Activated naive CD4-positive, alpha-beta T cell (primary cell): ENCODE data around the gene HECTD2.
"Not testable (repeated sequence)": the region's sequence is repeated elsewhere in the genome, so short reads cannot be mapped to it uniquely, and the experiment has no call there.

Experiments used
- DNase-seq, 4 experiments: peaks; one replicate each; lab custom pipeline; 2025; lab: John Stamatoyannopoulos, UW

HECTD2 gene

DNA sequence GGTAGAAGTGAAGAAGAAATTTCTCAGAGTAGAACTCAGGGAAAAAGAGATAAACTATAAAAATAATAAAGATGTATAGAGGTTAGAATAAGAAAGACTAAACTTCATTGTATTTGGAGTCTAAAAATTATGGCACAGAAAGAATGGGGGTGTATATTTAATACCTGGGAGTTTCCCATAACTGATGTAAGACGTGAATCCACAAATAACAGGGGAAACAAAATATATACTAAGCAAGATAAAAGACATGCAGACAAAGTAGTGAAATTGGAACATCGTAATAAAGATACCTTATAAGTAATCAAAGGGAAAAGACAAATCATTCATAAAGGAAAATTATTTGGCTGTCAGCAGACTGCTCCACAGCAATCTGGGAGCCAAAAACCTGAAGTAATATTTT lies 62.8 kb downstream of the HECTD2 start:
- DNase-seq, result no peak

DNA sequence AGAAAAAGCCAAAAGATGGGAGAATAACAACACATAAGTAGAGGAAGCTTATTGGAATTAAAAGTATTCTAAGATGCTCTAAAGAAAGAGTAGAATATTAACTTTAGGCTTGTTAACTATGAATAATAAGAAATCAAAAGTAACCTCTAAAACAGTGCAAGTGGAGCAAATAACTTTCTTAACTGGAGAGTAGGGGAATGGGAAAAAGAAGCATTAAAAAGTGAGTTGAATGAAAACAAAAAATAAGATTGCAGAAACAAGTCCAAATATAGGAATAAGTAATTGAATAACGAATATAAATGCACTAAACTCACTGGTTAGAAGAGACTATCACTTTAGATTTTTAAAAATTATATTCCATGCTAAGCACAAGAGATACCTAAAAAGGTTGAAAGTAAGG lies 63.9 kb downstream of the HECTD2 start:
- no peak for DNase-seq

DNA sequence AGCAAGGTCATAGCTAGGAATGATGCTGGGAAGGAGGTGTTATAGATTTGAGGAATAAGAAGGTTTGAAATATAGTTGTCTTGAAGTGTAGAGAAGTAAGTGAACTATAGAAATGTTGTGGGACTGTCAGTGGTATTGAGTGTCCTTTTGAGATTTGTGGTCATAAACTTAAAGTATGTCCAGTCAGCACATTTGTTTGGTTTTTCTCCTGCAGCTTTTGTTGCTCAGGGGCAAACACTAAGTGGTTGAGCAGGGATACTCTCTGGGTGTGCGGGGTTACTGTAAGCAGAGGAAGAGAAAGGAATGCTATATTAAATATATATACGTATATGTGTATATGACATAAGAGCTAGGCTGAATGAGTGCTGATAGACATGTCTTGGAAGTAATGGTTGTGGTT lies 67.1 kb downstream of the HECTD2 start:
- no peak for DNase-seq

DNA sequence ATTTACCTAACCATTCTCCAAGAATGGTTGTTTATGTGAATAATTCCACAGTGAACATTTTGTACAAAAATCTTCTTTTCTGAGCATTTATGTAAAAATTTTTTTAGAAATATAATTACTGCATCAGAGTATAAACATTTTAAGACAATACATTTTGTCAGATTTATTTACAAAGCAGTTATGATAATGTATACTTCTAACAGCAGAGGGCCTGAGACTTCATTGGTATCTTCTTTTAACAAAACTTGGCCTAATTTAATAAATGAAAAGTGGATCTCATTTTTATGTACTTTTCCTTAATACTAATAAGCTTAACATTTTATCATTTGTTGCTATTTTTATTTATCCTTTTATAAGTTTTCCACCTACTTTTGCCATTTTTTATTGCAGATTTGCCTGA lies 69.4 kb downstream of the HECTD2 start:
- no peak for DNase-seq

DNA sequence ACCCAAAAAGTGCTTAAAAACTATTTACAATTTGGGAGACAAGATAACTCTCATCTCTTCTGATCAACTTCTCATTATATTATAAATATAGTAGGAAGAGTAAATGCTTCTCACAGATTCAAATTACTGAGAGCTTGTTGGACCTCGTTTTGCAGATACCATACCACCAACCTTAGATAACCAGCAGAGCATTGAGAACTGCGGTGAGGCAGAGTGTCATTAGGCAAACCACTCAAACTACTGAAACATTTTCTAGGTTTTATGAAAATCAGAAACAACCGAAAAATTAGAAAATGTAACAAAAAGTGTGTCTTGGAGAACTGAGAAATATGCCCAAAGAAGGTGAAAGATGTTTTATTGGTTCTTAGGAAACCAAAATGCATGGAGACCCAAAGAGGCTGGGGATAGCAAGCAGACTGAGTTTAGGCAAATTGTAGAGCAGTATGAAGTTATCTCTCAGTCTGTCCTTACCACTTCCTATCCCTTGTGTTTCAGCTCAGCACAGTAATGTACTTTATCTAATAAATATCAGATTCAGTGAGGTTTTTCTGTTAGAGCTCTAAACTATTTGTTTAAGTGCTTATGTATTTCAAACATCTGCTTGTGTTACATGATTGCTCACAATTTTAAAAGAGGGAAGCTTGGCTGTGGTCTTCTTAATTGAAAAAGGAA lies 77.9 kb downstream of the HECTD2 start:
- DNase-seq, result no peak

DNA sequence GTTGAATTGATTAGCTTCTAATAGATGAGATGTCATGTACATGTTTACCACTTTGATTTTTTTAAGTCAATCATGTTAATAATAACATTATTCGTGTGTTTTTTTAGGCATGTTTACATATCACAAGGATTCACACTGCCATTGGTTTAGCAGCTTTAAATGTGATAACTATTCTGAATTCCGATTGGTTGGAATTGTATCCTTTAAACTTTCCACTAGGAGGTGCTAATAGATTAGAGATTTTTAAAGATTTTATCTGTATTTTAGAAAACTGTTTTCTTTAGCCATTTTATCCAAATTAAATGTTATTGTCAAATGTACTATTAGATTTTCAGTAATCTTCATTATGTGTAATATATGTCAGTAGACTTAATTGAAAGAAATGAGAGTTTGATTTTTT lies 83.2 kb downstream of the HECTD2 start:
- DNase-seq, result no peak

DNA sequence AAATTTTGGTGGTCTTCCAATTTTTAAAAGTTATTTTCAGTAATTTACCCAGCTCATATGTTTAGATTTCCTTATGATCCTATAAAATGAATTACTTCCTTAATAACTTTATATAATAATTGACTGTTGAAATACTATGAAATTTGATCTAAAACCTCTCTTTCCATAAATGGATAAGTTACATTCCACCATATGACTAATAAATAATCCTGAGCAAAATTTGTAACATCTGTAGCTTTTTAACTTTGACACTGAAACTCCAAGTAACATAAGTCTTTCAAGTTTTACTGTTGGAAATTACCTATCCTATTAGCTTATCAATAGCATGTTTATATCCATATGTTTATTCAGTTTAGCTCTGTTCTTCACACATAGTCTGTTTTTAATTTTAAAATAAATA lies 85.3 kb downstream of the HECTD2 start:
- no peak for DNase-seq

DNA sequence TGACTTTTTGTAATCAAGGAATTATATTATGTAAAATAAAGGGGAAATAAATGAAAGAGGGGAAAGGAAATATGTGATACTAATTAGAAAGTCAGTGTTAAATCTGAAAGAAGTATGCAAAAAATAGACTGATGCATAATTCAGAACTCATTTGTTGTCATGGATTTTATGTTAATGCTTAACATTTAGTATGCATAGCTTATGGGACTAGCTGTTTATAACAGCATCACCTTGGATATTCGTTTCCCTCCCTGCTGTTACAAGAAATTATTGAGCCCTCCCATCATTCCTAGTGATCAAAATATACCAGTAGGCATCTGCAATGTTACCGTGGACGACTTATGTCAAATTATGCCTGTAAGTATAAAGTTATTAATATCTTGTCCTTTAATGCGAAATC lies 85.9 kb downstream of the HECTD2 start:
- DNase-seq, result no peak

DNA sequence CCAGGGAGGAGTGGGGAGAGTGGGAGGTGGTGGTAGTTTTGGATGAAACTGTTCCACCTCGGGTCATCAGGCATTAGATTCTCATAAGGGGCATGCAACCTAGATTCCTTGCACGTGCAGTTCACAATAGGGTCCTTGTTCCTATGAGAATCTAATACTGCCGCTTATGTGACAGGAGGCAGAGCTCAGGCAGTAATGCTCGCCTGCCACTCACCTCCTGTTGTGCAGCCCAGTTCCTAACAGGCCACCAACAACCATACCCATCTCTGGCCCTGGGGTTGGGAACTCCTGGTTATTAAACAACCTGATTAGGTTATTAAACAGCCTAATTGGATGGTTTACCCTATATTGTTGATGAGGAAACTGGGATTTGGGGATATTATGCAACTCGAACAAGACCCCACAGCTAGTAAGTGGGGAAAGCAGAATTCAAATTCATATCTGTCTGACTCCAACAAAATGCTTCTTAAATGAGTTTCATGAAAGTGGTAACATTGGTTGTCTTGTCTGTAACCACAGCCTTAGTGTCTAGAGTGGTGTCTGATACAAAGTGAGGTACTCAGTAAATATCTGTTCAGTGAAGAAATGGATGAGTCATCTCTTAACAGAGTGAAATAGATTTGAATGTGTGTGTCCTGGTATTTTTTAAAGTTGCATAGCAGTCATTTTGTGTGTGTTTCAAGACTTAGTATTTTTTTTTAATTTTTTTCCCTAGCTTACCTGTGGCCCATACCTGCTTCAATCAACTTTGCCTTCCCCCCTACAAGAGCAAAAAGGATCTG lies 101.6 kb downstream of the HECTD2 start:
- DNase-seq, result no peak

DNA sequence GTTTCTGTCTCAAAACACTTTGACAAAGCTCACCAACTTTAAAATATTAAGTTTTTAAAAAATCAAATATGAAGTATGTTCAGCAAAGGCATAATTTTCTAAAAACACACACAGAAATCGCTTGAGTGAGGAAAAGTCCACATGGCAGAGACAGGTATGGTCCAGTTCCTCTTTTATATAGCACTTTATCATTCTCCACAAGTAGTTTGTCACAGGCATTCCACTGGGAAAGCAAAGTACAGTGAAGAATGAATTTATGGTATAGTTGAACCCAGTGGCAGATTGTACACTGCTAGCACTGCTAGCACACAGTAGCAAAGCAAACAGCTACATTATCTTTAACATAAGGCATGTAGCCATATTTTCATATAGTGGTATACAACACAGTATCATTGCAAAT lies 102.3 kb downstream of the HECTD2 start:
- no peak for DNase-seq

DNA sequence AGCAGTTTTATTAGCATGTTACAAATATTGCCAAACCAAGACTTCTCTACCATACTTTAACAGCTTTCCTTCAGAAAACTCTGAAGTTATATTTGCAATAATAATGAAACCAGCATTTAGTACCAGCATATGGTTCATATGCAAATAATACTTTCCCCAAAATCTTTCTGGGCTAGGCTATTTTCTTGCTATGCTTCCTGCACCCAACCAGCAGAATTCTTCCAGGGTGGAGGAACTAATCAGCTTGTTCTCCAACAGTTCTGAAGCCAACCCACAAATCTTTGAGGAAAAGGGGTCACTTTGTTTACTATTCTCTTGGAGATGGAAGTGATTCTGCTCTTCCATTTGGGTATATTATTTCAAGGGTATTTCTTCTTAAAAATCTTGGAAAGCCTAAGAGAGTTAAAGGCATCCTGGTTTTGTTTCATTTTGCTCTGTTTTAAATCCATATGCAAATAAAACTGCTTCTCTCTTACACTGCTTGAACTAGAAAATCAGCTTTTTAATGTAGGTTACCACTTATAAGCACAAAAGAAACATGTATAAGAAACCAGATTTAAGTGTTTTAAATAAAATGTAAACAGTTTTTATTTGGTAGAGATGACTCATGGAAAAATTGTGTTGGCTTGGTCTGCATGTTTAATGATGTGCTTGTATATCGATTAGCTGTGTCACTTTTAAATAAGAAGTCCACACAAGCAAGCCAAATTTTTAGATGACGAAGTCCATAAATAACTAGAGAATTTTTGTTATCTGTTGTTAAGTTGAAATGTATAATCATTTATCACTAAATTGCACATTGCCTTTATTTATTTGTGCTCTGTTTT lies 103.7 kb downstream of the HECTD2 start:
- no peak for DNase-seq

DNA sequence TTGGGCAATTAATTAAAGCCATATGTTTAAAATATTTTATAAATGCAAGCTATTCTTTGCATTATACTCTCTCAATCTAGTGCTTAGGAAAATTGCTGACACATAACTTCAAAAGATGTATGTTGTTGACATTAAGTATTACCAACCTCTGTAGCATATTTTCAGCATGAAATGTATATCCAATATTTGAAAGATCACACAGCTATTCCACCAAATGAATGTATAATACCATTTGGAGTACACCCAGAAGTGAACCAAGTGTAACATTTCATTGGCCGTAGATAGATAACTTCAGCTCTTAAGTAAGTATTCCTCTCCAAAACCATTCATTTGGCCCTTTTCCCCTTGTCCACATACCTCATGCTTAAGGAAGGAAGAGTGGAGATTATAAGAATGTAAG lies 104.6 kb downstream of the HECTD2 start:
- no peak for DNase-seq

DNA sequence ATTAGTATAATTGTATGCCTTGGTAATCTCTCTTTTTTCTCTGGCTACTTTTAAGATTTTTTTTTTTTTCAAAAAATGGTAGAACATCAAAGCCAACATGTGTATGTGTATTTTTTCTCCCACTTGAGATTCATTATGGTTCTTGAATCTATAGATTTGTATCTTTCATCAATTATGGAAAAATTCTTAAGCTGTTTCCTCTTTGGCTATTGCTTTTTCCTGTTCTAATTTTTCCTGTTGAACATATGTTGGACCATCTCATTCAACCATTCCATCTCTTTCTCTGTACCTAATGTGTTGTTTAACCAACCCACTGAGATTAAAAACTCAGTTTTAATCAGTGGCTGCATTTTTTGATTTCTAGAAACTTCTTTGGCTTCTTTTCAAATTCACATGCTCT lies 107.2 kb downstream of the HECTD2 start:
- no peak for DNase-seq

DNA sequence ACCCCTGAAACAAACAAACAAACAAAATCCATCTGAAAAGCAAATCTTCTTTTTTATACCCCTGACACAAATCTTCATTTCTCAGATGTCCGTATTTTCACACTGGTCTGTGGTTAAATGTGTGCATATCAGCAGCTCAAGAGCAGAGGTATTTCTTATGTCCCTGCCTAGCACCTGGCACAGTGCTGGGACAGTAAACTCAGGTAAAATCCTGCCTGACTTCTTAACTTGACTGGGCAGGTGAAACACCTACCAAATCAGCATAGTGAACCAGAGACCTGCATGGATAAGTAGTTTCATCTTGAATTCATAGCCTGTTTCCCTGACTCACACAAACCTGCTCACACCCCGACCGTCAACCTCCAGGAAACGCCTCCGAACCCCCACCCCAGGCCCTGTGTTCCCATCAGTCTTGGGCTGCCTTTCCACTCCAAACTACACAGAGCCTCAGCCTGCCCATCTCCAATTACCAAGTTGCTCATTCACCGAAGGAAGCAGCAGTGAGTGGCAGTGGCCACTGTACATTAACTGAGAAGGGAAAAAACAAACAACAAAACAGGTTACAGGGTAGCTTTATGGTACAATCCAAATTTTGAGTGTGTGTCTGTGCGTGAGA lies 109.9 kb downstream of the HECTD2 start:
- no peak for DNase-seq

DNA sequence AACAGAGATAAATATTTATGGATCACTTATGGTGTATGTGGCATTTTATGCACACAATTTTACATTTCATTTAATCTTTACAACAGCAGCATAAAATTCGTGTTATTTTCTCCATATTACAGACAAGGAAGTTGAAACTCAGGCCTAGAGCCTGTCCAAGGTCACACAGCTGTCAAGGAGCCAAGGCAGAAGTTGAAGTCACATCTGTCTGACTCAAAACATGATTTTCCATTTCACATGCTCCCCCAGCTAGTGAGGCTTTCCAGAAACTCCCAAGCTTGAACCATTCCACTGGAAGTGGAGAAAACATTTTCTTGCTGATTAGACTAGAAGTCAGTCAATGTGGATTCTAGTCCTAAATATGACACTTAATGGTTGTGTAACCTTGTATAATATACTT lies 110.5 kb downstream of the HECTD2 start:
- no peak for DNase-seq

DNA sequence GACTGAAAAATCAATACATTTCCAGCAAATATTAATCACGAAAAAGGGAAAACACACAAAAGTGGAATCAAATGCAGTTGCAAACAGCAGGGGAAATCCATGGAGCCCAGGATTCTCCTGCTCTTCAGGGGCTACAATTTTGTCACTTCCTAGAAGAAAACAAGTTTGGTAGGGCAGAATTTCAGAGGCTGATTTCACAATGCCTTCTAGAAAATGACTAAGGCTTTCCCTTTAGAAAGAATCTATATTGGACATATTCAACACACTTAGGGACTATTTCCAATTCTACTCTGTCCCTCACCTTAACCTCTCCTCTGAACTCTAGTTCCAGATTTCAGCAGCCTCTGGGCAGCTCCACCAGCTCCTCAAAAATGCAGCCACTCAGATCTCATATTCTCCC lies 111.3 kb downstream of the HECTD2 start:
- DNase-seq, result no peak

DNA sequence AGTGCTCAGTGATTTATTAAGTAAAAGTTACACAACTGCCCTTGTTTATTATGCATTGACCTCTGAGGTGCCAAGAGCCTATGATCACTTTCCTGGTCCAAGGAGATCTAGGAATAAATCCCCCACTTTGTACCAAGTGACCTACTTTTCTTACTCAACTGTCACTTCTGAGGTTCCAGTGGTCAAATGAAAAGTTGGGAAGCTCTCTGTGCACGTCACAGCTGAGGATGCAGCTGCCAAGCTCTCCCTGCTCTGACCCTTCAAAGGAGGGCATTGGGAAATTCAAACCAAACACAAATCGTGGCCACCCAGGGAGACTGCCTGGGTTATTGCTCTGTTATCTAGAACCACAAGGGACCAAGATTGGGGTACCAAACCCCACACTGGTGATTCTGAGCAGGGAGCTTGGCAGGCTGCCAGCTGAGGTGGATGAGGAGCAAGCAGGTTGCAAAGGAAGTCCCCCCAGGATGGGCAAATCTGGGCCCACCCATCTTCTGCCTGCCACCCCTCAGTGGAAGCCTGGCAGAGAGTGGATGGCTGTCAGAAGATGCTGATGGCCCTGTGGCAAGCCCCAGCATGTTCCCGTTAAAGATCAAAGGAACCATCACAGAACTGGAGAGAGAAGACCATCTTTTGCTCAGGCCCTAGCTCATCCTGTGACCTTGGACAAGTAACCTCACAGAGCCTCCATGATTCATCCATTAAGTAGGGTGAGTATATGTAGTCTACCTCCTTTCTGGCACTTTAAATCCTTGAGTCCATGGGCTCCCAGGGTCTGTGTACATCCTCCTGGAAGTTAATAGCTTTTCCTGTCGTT lies 116.0 kb downstream of the HECTD2 start:
- no peak for DNase-seq

DNA sequence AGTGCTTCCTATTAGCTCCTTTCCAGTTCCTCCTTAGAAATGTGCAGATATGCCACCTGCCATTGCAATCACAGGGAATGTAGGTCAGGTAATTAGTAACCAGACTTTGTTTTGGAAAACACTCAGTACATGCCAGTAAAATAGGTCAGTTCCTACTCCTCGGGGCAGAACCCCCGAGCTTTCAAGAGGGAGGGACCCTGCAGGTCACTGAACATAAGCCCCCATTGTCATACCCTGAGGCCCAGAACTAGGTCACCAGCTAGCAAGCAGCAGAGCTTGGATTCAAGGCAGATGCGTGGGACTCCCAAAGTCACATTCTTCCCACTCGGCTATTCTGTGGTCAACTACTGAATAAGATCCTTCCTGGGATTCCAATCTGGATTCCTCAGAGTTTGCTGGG lies 117.9 kb downstream of the HECTD2 start:
- no peak for DNase-seq

DNA sequence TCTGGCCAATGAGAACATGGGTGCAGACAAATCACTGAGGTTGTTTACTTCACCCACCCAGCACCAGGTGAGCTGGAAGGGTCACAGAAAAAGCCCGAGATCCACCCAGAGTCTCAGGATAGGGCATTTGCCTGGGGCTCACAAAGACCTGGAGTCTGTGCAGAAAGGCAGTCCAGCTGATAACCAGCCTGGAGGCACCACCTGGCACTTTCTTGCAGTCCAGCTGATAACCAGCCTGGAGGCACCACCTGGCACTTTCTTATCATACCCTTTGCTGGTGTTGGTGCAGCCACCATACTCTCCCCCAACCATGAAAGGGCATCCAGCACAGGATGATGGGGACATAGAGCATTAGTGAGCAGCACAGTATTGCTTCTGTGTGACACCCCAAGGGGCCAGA lies 118.6 kb downstream of the HECTD2 start:
- DNase-seq, result no peak

DNA sequence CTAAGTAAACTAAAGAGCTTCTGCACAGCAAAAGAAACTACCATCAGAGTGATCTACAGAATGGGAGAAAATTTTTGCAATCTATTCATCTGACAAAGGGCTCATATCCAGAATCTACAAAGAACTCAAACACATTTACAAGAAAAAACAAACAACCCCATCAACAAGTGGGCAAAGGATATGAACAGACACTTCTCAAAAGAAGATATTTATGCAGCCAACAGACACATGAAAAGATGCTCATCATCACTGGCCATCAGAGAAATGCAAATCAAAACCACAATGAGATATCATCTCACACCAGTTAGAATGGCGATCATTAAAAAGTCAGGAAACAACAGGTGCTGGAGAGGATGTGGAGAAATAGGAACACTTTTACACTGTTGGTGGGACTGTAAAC lies 124.6 kb downstream of the HECTD2 start:
- DNase-seq, result not testable (repeated sequence)

DNA sequence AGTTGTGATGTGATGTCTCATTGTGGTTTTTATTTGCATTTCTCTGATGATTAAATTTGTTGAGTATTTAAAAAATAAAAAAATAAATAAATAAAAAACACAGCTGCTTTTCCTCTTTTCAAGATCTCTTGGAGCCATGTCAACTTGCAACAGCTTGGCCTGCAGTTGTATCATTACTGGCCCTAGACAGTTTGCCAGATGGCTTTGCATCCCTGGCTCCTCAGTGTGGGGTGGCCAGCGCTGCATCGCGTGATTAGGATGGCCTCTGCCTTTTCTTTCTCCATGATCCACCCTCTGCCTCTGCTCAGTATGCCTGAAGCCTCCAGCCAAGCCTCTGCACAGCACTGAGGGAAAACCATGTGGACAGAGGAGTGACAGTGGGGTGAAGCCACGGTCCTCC lies 126.0 kb downstream of the HECTD2 start:
- DNase-seq, result no peak

DNA sequence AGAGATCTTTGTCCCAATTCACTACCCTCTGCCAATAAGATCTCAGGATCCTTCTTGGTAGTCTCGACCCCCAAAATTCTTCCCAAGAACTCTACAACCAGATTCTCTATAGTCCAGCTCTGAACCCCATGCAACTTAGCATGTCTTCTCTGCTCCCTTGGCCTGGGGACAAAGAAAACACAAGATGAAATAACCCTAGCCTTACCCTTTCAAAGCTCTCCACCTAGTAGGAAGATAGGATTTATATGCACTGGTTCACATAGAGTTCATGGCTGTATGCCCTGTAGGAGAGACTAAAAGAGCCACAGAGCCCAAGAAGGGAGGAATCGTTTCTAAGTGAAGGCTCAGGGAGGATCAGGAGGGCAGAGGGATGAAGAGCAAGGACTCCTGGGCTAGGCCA lies 126.6 kb downstream of the HECTD2 start:
- no peak for DNase-seq
